GM18499 (cell line): ENCODE results near the gene SBF1.

Experiments
- ATAC-seq: cut with Tn5 transposase; IDR thresholded peaks from one replicate; pipeline ENCODE4 v1.9.1; 2021; ENCODE audit warnings: moderate number of reproducible peaks; ENCODE audit not compliant: insufficient read depth, unreplicated experiment

Gene SBF1

DNA sequence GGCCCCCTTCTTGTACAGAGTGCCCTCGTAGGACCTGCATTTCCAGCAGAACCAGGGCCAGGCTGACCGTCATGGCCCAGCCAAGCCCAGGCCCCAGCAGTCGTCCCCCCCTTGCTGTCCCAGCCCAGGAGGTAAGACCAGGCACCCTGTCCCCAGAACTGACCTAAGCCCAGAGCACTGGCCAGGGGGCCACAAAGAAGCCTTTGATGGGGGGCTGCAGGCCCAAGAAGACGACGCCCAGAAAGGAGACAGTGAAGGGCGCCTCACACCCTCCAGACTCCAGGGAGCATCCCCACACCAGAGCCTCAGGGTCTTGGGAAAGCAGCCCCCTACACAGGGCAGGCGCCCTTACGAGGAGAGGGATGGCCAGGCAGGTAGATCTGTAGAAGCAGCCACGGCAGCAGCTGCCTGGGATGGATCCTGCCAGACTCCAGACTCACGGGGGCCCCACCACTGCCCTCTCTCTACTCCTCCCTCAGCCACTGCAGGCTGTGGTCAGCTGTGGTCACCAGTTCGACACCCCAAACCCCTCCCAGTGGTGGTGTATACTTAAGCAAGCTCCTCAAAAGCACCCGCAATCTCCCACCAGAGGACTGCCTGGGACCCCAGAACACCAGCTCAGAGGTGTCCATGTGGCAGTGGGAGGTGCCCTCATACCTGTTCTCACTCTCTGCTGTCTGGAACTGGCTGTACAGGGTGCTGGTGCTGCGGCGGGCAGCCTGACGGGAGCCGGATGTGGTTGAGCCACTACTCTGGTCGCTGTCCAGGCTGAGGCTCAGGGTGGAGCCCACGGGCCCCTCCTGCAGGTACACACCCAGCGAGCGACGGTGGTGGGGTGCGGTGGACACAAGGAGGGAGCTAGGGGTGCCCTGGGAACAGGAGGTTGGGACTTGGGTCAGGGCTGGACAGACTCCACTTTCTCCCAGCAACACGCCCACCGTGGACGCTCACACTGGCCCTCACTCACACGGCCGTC, 27.0 kb downstream of the SBF1 start:
- no peak for ATAC-seq

DNA sequence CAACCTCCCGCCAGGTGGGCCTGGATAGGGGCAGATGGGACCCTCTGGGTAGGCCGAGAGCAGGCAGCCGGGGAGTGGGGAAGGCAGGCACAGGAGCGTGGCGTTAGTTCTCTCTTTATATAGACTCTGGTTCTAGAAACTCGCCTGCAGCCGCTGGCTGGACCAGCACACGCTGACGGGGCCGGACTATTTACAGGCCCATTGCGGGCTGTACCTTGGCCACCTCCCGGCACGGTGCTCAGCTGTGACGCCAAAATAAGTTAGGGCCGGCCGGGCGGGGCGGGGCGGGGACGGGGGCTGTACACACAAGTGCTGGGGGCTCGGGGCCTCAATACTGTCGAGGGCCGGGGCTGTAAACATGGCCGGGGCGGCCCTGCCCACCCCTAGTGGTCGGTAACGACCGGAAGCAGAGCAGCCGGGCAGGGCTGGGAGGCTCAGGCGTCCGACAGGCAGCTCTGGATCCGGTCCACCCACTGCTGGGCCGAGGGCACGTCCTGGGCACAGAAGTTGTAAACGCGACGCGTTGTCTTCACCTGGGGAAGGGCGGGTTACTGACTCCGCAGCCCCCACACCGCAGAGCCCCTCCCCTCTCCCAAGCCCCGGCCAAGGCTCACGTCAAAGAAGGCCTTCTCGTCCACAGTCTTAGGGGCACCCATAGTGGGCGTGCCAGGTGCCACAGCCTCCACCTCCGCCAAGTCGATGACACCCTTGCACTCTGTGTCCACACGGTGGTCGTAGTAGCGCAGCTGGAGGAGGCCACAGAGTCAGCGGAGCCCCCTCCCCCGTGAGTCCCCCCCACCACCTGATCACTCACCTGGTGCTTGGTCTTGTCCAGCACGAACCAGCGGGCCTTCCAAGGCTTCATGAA, 27.9 kb downstream of the SBF1 start:
- no peak for ATAC-seq

DNA sequence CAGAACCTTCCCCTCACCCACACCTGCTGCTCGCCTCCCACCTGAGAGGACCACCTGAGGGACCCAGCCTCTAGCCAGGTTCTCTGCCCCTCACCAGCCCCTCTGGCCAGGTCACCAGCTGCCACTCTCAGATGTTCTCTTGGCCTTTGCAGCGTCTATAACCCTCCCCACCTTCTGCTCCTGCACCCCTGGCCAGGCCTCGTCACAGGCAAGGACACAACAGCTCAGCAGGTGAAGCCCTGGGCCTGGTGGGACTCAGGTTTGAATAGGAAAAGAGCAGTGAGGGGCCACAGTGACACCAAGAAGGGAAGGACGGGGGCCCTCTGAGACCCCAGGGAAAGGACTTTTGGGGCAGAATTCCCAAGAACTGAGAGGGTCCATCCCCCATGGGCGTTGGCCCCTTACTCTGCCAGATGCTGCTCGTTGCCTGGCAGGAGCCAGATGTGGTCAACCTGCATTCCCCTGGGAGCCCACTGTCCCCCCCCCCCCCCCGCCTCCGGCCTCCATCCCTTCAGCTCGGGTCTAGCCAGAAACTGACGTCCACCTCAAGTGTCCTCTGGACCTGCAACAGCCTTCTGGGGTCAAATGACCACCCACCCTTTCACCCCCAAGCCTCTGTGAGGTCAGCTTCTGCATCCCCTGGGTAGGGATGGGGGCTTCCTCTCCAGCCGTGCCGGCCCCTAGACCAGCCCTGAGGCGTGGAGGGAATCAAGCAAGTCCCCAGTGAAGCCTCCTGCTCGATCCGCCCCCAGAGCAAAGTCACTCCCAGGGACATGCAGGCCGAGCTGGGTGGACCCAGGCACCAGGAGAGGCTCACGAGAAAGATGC, 28.7 kb downstream of the SBF1 start:
- ATAC-seq: no peak

DNA sequence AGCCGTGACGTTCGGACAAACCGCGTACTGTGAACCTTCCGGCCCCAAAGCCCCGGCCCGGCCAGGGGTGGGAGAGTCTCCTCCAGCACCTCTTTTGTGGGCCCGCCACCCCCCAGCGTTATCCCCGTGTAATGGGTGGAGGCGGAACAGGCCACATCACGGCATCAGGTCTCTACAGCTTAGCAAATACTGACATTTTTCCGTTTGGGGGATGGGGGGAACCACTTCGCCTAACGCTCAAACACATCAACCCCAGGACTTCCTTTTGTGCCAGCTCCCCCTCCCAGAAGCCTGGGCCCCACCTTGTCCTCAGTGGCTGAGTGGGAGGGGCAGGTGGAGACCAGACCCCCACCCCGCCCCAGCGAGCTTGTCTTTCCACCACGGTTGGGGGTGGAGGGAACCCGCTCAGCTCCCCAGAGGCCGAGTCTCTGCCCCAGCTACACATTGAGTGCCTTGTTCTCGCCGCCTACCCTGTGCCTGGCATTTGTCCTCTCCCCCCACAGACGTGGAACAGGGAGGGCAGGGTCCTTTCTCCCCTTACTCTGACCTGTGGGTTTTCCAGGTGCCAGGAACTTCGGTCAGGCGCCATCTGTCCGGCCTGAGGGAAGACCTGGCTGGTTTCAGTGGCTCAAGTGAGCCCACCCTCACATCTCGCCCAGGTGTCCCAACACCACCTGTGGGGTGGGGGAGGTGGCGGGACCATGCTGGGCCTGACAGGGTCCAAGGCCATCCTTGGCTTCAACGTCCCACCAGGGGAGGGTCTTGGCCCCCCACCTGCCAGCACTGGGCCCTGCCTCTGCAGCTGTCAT, 29.6 kb downstream of the SBF1 start:
- no peak for ATAC-seq

DNA sequence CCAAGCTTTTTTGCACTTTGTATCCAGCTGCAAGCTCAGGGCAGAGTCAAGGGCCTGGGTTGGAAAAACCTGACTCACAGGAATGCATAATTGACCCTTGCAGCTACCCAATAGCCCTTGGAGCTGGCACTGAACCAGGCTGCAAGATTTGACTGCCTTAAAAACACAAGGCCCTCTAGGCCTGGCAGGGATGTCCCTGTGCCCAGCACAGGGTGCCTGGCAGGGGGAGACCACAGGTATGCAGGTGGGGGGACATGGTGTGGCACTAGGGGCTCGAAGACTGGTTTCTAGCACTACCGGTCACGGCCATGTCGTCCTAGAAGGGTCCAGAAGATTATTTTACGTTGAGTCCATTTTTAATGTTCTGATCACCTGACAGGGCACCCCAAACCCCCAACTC, 30.2 kb downstream of the SBF1 start:
- ATAC-seq: no peak

DNA sequence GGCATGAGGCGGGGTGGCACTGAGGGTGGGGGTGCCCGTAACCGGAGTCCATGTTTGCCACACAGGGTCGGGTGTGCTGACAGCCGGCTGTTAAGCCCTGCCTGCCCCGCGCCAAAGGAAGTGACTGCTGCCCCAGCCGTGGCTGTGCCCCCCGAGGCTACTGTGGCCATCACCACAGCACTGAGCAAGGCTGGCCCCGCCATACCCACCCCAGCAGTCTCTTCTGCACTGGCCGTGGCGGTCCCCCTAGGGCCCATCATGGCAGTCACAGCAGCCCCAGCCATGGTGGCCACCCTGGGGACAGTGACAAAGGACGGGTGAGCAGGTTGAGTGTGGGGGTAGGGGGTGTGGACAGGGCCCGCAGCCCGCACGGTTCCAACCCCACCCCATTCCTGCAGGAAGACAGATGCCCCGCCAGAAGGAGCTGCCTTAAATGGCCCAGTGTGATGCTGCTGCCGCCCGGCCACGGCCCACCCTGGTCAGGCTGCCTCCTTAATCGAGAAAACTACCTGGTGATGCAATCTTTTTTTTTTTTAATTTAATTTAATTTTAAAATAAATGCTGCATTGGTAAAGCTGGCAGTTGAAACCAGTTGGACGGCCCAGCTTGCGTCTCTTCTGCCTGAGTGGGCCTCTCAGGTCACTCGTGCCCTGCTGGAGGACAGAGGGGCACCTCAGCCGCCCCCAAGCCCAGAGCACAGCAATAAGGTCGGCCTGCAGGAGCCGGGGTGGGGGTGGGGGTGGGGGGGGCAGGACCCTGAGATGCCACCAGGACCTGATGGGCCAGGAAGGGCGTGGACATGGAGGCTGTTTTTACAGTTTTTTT, 30.8 kb downstream of the SBF1 start:
- ATAC-seq: no peak

DNA sequence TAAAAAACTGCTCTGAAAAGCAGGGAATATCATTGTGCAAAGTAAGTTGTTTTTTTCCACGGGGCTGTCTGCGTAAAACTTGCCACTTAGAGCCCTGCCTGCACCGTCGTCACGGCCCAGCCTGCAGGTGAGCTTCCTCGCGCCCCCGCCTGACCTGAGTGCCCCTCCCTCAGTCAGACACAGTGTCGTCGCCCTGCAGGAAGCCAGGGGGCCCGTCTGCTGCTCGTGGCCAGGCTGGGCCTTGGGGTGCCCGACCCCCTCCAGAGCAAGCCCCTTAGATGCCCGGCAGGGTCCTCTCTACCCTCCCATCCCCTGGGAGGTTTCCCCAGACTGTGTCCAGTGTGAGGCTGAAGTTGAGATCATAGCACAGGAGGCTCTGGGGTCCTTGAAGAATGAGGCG, 31.6 kb downstream of the SBF1 start:
- no peak for ATAC-seq

DNA sequence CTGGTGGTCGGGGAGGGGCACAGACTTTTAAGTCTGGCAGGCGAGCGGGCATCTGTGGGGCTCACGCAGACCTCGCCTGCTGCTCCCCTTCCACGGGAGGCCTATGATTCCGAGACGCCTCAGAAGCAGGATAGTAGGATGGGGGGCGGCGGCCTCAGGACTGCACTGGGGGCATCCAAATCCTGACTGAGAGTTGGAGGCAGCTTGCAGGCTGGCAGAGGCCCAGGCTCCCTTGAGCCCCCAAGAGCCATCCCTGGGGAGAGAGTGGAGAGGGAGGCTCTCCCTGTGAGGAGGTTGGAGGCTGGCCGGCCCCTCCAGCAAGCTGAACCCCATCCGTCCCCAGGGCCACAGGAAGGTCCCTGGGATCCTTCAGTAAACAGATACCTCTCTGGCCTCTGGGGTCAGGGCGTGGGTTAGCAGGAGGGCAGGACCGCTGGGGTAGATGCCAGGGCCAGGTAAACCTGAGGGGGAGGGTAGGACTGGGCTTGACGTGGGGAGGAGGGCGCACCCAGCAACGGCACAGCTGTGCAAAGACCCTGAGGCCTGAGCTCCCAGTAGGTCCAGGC, 33.3 kb downstream of the SBF1 start:
- ATAC-seq: no peak

DNA sequence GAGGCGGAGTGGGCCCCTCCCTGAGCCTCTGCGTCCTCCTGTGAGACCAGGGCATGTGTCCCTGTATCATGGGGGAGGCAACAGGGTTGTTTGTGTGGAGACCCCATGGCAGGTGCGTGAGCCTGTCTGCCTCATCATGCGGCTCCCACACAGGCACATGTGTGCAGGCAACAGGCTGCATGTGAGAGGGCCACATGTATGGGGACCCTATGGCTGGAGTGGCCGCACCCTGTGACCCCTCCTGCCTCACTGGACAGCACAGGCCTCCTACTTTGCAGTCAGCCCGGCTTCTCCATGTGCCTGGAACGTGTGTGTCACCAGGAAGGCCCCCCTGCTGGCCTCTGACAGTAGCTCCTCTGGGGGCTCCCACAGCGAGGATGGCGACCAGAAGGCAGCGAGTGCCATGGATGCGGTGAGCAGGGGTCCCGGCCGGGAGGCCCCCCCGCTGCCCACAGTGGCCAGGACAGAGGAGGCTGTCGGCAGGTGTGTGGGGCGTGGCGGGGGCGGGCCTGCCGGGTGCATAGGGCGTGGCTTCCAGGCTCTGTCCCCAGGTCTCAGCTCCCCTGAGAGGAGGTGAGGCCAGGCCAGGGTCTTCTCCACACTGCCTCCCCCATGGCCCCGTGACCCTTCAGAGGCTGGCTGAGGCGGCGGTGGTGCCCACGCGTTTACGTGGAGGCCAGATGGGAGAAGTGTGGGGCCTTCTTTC, 34.1 kb downstream of the SBF1 start:
- no peak for ATAC-seq

DNA sequence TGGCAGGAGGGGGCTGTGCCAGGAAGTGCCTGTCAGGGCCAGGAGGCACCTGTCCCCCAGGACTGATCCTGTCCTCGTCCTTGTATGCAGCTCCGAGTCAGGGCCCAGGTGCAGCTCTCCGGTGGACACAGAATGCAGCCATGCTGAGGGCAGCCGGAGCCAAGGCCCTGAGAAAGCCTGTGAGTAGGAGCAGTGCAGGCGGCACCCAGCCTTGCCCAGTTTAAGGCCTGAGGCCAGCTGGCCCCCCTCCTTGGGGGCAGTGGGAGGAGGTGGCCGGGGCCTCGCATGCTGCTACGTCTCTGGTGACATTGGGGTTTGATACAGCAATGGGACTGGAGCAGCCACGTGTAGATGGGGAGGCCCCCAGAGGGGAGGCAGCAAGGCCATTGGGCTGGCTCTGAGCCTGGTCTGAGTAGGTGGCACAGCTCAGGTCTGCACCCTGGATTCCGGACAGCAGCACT, 34.9 kb downstream of the SBF1 start:
- ATAC-seq: no peak

DNA sequence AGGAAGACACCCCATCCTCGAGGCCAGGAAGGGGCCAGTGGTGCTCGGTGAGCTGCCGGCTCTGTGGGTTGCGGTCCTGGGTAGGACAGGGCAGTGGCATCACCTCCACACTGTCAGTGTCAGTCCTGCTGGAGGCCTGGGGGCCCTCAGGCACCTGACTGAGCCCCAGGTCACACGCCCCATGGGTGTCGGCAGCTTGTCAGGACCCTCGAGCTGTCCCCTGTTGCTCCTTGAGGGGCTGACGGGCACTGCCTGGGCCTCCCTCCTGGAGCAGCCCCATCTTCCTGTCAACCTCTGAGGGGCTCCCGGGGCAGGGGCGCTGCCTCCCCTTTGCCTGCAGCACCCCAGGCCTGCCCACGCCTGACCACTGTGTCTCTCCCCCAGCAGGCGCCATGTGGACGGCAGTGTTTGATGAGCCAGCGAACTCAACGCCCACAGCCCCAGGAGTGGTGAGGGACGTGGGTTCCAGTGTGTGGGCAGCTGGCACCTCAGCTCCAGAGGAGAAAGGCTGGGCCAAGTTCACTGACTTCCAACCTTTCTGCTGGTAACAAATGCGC, 35.4 kb downstream of the SBF1 start:
- no peak for ATAC-seq

DNA sequence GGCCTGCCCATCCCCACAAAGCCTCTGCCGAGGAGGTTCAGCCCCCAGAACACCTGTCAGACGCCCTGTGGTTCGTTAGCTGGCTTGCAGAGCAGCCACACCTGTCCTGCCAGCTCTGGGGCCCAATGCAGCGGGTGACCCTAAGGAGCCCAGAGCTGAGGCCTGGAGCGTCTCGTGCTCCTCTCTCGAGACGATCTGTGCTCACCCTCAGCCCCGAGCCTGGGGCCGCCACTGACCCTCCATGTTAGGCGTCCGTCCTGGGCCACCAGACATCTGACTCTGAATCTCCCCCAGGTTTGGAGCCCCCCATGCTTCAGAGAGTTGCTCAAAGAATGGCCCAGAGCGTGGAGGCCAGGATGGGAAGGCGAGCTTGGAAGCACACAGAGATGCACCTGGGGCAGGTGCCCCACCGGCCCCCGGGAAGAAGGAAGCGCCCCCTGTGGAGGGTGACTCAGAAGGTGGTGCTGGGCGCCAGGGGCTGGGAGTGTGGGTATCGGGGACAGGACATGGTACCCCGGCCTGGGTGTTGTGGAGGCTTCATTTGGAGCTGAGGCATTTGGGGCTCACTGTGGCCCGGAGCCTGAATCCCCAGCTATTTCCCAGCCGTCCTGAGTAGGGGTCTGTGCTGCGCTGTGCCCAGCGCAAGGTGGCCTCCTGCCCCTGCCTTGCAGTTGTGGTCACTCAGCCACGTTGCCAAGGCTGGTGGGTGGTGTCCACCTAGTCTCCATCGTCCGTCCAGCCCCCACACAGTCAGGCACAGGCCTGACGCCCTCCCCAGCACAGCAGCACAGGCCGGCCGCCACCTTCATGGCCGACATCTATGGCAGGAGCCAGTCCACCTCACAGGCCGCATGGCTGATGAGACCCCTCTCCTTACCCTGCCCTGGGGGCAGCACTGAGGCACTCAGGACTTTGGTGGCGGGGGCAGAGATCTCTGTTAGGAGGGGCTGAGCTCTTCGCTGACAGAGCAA, 36.2 kb downstream of the SBF1 start:
- no peak for ATAC-seq

DNA sequence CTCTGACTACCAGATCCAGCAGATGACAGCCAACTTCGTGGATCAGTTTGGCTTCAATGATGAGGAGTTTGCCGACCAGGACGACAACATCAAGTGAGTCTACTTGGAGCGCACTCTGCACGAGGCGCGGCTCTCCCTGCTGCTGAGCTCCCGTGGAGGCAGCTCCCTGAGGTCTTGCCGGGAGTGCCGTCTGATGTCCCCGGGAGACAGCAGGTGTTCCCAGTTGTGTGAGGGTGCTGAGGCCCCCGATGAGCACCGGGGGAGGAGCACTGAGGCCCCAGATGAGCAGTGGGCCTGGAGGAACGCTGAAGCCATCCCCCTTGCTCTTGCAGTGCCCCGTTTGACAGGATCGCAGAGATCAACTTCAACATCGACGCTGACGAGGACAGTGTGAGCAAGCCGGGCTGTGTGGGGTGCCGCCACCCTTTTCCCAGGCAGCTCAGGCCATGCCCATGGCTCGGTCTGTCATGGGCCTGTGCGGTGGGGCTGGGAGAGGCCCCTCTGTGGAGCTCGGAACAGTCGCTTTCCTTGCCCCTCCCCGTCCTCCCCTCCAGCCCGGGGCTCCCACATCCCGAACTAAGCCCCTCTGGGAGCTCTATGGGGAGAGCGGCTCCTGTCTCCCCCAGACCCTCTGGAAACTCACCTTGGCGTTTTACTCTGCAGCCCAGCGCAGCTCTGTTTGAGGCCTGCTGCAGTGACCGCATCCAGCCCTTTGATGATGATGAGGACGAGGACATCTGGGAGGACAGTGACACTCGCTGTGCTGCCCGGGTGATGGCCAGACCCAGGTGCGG, 37.1 kb downstream of the SBF1 start:
- no peak for ATAC-seq

DNA sequence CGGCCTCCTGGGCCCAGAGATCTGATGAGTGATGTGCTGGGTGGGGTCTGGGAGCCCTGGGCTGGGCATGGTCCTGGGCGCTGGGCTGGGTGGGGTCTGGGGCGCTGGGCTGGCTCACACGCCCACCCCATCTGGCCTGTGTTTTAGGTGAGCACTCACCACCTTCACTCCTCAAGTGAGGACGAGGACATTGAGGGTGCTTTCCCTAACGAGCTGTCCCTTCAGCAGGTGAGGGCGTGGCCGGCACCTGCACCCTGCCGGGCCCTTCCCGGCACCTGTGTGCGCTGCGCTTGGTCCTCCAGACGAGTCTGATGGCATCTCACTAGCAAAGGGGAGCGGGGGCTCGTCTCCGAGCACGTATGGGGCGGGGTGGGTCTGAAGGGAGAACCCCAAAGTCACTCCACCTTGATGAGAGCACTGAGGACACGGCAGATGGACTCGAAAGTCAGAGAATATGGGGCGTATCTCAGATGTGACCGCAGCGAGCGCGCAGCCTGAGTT, 37.9 kb downstream of the SBF1 start:
- ATAC-seq: no peak
